Esophagus mucosa (tissue), 1 donor: ENCODE results near the gene GSTP1. TPM values are rescaled to one million over a fixed set of nuclear protein-coding genes. Genes with fewer than 3 reads are reported as not detected.
A peak's percentile ranks its signal among the peaks of the same experiment; 100 is the strongest.
"Not testable (repeated sequence)": the region's sequence is repeated elsewhere in the genome, so short reads cannot be mapped to it uniquely, and the experiment has no call there.

ENCODE experiments used
- ATAC-seq: fragments of 200-7000 bp; cut with Tn5 transposase; one replicate; pipeline ENCODE4 v1.9.1; 2020
- total RNA-seq: library from RNA; stranded (reverse); gene quantifications from one replicate; pipeline ENCODE4 v1.2.4, GENCODE V29; 2023
- donor health status: DM: yes; HTN: yes; CAD: no.

Gene GSTP1
- total RNA-seq, 1 donor from 2014 or later: 2,342 TPM

GRCh38 chr11:67597963-67598362, 14.4 kb downstream of the GSTP1 start:
- not testable (repeated sequence) for ATAC-seq

DNA sequence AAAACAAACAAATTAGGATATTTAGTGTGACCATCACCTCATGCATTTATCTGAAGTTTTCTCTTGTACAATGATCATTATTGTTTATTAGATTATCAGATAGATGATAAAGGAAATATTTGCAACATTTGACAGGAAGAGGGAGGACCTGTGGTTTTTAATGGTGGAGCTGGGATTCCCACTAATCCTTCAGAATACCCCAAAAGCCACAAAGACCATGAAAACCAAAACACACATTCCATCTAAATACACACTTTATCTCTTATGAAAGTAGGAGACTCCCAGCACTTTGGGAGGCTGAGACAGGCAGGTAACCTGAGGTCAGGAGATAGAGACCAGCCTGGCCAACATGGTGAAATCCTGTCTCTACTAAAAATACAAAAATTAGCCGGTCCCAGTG, 15.5 kb downstream of the GSTP1 start:
- ATAC-seq: no peak

GRCh38 chr11:67600324-67601029, 16.9 kb downstream of the GSTP1 start:
- peak; percentile 48 for ATAC-seq

GRCh38 chr11:67601098-67601497, 17.5 kb downstream of the GSTP1 start:
- ATAC-seq: peak; percentile 33

DNA sequence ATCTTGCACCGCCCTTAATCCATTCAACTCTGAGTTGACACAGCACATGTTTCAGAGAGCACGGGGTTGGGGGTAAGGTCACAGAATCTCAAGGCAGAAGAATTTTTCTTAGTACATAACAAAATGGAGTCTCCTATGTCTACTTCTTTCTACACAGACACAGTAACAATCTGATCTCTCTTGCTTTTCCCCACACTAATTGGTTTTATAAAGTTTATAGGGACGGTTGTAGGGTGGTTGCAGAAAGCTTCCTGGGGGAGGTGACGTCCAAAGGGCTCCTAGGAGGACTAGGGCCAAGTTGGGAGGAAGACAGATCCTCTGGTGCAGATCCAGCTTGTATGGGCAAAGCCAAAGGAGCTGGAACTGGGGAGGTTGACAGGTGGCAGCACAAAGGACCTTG, 20.5 kb downstream of the GSTP1 start:
- not testable (repeated sequence) for ATAC-seq

DNA sequence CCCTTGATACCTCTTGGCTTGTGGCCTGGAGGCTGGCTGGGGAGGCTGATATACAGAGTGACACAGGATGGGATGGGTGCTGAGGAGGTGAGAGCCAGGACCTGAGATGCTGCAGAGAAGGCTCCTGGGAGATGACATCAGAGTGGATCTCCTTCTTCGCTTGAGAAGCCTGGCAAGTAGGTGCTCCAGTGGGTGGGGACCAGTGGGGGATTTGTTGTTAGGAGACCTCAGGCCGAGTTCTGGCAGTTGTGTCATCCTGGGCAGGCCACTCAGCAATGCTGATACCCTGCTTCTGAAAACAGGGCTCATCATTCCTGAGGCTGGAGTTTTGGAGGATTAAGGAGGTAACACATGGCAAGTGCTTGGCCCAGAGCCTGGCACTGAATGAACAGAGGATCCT, 21.2 kb downstream of the GSTP1 start:
- ATAC-seq: no peak

GRCh38 chr11:67605231-67606011, 21.8 kb downstream of the GSTP1 start:
- ATAC-seq: no peak

DNA sequence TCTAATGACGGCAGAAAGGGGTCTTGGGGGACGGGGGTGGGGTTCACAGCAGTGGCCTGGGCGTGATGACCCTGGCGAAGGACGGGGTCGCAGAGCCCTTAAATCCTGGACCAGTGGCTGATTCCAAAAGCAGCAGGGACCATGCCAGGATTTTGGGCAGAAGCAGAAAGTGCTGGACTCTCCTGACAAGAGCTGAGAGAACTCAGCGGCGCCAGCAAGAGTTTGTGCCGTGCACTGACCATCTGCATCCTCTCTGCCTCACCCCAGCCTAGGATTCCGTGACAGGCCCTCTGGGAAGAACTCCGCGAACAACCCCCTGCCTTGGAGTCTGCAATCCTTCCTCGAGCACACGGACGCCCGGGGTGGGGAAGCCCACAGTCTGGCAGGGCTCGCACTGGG, 22.5 kb downstream of the GSTP1 start:
- ATAC-seq: no peak

- peak; percentile 94 for ATAC-seq
Measured at GRCh38 chr11:67606492-67607295, 23.1 kb downstream of the GSTP1 start, which contains the start of gene NDUFV1. Gene NDUFV1 (plus strand): TSS chr11:67606936. CDS start chr11:67607005, 69 bp downstream.

- ATAC-seq: no peak
Measured at GRCh38 chr11:67607507-67607906, 23.9 kb downstream of the GSTP1 start.

DNA sequence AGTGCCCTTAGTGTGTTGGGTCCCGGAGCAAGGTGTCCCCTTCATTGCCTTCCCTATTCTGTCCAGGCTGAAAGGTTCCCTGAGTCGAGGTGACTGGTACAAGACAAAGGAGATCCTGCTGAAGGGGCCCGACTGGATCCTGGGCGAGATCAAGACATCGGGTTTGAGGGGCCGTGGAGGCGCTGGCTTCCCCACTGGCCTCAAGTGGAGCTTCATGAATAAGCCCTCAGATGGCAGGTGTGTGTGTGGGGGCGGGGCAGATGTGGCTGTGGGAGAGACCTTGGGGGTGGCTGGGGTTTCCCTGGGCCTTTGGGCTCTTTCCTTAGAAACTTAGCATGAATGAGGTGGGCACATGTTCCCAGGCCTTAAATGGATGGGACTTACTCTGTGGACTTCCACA, 24.9 kb downstream of the GSTP1 start:
- no peak for ATAC-seq

DNA sequence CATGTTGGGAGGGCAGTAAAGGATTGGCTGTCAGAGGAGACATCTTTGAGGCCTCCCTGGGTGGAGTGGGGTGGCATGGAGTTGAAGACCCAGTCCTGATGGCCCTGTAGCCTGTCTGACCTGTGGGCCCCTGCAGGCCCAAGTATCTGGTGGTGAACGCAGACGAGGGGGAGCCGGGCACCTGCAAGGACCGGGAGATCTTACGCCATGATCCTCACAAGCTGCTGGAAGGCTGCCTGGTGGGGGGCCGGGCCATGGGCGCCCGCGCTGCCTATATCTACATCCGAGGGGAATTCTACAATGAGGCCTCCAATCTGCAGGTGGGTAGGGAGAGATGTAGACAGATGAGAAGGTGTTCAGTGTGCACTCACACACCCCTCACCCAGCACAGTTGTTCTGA, 25.7 kb downstream of the GSTP1 start:
- no peak for ATAC-seq

DNA sequence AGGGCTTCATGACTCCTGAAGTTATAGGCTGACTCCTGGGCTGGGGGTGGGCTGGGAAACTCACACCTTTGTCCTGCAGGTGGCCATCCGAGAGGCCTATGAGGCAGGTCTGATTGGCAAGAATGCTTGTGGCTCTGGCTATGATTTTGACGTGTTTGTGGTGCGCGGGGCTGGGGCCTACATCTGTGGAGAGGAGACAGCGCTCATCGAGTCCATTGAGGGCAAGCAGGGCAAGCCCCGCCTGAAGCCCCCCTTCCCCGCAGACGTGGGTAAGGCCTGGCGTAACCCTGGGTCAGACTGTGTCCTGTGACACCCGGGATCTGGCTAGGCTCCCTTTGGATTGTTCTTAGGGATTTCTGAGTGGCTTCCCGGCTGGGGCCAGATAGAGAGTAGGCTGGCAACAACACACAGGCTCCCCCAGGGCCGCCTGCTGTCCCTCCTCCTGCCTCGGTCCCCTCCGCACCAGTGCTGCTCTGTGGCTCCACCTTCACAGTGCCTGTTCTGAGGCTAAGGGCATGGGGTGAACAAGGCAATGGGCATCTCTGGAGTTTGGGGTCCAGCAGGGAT, 26.8 kb downstream of the GSTP1 start:
- ATAC-seq: no peak

GRCh38 chr11:67611165-67611564, 27.6 kb downstream of the GSTP1 start:
- no peak for ATAC-seq

- no peak for ATAC-seq
Measured at GRCh38 chr11:67611704-67612587, 28.3 kb downstream of the GSTP1 start.

GRCh38 chr11:67612751-67613150, 29.1 kb downstream of the GSTP1 start:
- ATAC-seq: no peak

DNA sequence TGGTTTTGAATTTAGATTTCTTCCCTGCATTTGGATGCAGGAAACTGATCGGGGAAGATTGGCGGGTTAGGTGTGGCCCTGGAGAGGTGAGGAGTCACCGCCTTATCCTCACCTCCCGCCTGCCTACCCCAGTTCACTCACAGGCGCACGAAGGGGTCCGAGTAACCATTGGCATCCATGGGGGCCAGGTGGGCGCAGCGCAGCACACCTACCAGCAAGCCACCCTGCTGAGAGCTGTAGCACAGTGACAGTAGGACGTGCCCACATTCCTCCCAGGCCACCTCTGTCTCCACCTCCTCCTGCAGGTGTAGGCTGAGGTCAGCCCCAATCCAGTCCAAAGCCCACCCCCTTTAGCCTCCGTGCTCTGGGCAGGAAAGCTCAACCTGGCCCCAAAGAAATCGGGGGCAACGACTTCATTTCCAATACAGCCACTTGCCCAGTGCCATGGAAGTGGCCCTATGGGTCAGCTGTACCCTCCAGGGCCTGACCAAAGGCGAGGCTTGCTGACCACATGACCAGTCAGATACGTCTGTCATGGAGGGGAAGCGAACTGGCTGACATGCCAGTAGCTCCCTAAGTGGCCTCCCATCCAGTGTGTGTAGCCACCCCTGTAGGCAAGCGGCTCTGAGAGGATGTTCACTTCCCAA, 29.8 kb downstream of the GSTP1 start:
- ATAC-seq: no peak

GRCh38 chr11:67613960-67614715, 30.5 kb downstream of the GSTP1 start:
- ATAC-seq: peak; percentile 62

GRCh38 chr11:67614730-67615714, 31.4 kb downstream of the GSTP1 start:
- ATAC-seq: peak; percentile 62
